CD4-positive, alpha-beta T cell treated with Interferon gamma for 1 hour (primary cell): Measurements from ENCODE around the gene ACADVL.

Experiments
- DNase-seq: peaks from one replicate; pipeline ENCODE4 v3.0.0-alpha.2; 2020

ACADVL gene

GRCh38 chr17:7217113-7217987 lies 2.4 kb upstream of the ACADVL start:
- DNase-seq: peak; percentile 13

- no peak for DNase-seq
These were observed 1.6 kb upstream of the ACADVL start for GRCh38 chr17:7218166-7218565.

- DNase-seq: no peak
These were observed 980 bp upstream of the ACADVL start for GRCh38 chr17:7218758-7219157.

- DNase-seq: no peak
These were observed 418 bp upstream of the ACADVL start for GRCh38 chr17:7219229-7219811.

- peak; percentile 67 for DNase-seq
These were observed 997 bp downstream of the ACADVL start for GRCh38 chr17:7220593-7221277.

GRCh38 chr17:7221278-7222092 lies 1.7 kb downstream of the ACADVL start:
- no peak for DNase-seq

GRCh38 chr17:7222093-7222971 lies 2.6 kb downstream of the ACADVL start:
- DNase-seq: no peak

GRCh38 chr17:7222972-7223292 lies 3.2 kb downstream of the ACADVL start:
- no peak for DNase-seq

- no peak for DNase-seq
These were observed 3.6 kb downstream of the ACADVL start for GRCh38 chr17:7223375-7223774.

GRCh38 chr17:7224110-7224509 lies 4.4 kb downstream of the ACADVL start:
- DNase-seq: no peak

GRCh38 chr17:7224661-7225111 lies 4.9 kb downstream of the ACADVL start:
- DNase-seq: no peak

- DNase-seq: no peak
These were observed 6.1 kb downstream of the ACADVL start for GRCh38 chr17:7225711-7226331.

GRCh38 chr17:7226721-7227710 lies 7.3 kb downstream of the ACADVL start:
- DNase-seq: no peak

- DNase-seq: no peak
These were observed 9.2 kb downstream of the ACADVL start for GRCh38 chr17:7228920-7229319.

GRCh38 chr17:7229504-7229903 lies 9.8 kb downstream of the ACADVL start:
- no peak for DNase-seq

GRCh38 chr17:7232114-7232513 lies 12.4 kb downstream of the ACADVL start:
- no peak for DNase-seq

- DNase-seq: no peak
These were observed 14.0 kb downstream of the ACADVL start for GRCh38 chr17:7233701-7234082.

GRCh38 chr17:7234083-7234951 lies 14.6 kb downstream of the ACADVL start, which contains the start of gene DVL2:
Gene DVL2 (minus strand): TSS chr17:7234517. CDS start chr17:7234262, 255 bp downstream.
- DNase-seq: peak; percentile 94
